HepG2 (cell line): ENCODE measurements around the gene DAD1. TPM values are rescaled to one million over a fixed set of nuclear protein-coding genes. Genes with fewer than 3 reads are reported as not detected.

ENCODE experiments used
- CEBPB ChIP-seq: IDR thresholded peaks from 2 replicates; pipeline ENCODE4 v1.6.1; 2011; ENCODE audit warnings: low read depth, low read length, improper control_type of control experiment, borderline replicate concordance
- FLYWCH1 ChIP-seq: sonication (generic); formaldehyde crosslinking; IDR thresholded peaks from 2 replicates; pipeline ENCODE4 v1.8.1; 2023; ENCODE audit warnings: mild to moderate bottlenecking, missing genetic modification reagents
- HNRNPL ChIP-seq: fragments of 200-400 bp; formaldehyde crosslinking; IDR thresholded peaks from 2 replicates; pipeline ENCODE4 v1.6.1; 2017; ENCODE audit warnings: mild to moderate bottlenecking, low read depth, low read length
- PITX1 ChIP-seq: sonication (generic); formaldehyde crosslinking; IDR thresholded peaks from 2 replicates; pipeline ENCODE4 v1.5.1; 2020; ENCODE audit warnings: mild to moderate bottlenecking, missing genetic modification reagents
- POGZ ChIP-seq: sonication (generic); formaldehyde crosslinking; IDR thresholded peaks from 2 replicates; pipeline ENCODE4 v1.4.0; 2020; ENCODE audit warnings: mild to moderate bottlenecking, missing genetic modification reagents
- RARA ChIP-seq: IDR thresholded peaks from 2 replicates; pipeline ENCODE4 v1.6.1; 2016; ENCODE audit warnings: missing genetic modification reagents, missing compliant biosample characterization
- RFXAP ChIP-seq: sonication (generic); formaldehyde crosslinking; IDR thresholded peaks from 2 replicates; pipeline ENCODE4 v1.4.0; 2020; ENCODE audit warnings: missing genetic modification reagents, borderline replicate concordance
- SAFB2 ChIP-seq: sonication (generic); formaldehyde crosslinking; IDR thresholded peaks from 2 replicates; pipeline ENCODE4 v1.5.1; 2020; ENCODE audit warnings: missing genetic modification reagents, low read depth, mild to moderate bottlenecking, borderline replicate concordance
- SSRP1 ChIP-seq: IDR thresholded peaks from 2 replicates; pipeline ENCODE4 v1.6.1; 2016; ENCODE audit warnings: control low read depth
- TFDP1 ChIP-seq: IDR thresholded peaks from 2 replicates; pipeline ENCODE4 v1.6.1; 2016; ENCODE audit warnings: missing compliant biosample characterization, missing genetic modification reagents, borderline replicate concordance
- ZKSCAN1 ChIP-seq: fragments of 150-350 bp; IDR thresholded peaks from 2 replicates; pipeline ENCODE4 v1.6.1; 2014; ENCODE audit warnings: low read length
- ZNF292 ChIP-seq: sonication (generic); formaldehyde crosslinking; IDR thresholded peaks from 2 replicates; pipeline ENCODE4 v1.8.1; 2022; ENCODE audit warnings: mild to moderate bottlenecking, low read depth, missing genetic modification reagents, borderline replicate concordance
- ZNF567 ChIP-seq: sonication (generic); formaldehyde crosslinking; IDR thresholded peaks from 2 replicates; pipeline ENCODE4 v1.8.1; 2023; ENCODE audit warnings: mild to moderate bottlenecking, missing genetic modification reagents, borderline replicate concordance
- ZNF644 ChIP-seq: IDR thresholded peaks from 2 replicates; pipeline ENCODE4 v1.6.1; 2016; ENCODE audit warnings: low read depth
- ZNF660 ChIP-seq: sonication (generic); formaldehyde crosslinking; IDR thresholded peaks from 2 replicates; pipeline ENCODE4 v1.5.1; 2020; ENCODE audit warnings: mild to moderate bottlenecking, low read depth, missing genetic modification reagents, borderline replicate concordance
- ZNF709 ChIP-seq: sonication (generic); formaldehyde crosslinking; IDR thresholded peaks from 2 replicates; pipeline ENCODE4 v1.5.0; 2020; ENCODE audit warnings: mild to moderate bottlenecking, missing genetic modification reagents
- ZNF768 ChIP-seq: sonication (generic); formaldehyde crosslinking; IDR thresholded peaks from 2 replicates; pipeline ENCODE4 v1.4.0; 2020; ENCODE audit warnings: missing genetic modification reagents
- ZSCAN25 ChIP-seq: sonication (generic); formaldehyde crosslinking; IDR thresholded peaks from 2 replicates; pipeline ENCODE4 v1.8.0; 2022; ENCODE audit warnings: mild to moderate bottlenecking, missing genetic modification reagents
- polyA plus RNA-seq, 8 experiments: library from polyadenylated mRNA; depleted of rRNA in 3 of 8; stranded (reverse) in 7 of 8; unstranded in 1 of 8; fragments of >200 nt; fragmentation: Illumina TruSeq in 4 of 8; extraction: Trizol in 4 of 8; gene quantifications; 2 replicates each; pipeline versions ENCODE4 v1.2.1 to v1.2.3, GENCODE V29; 2011 to 2016; ENCODE audit warnings: low read depth in 4 of 8, missing spikeins in 1 of 8, mixed read lengths in 1 of 8; ENCODE audit not compliant: insufficient read depth in 1 of 8
- total RNA-seq, 5 experiments: library from RNA; depleted of rRNA; stranded (reverse); fragments of >200 nt; fragmentation: Illumina TruSeq; extraction: Trizol; gene quantifications; 2 replicates each; pipeline ENCODE4 v1.2.3, GENCODE V29; 2016; ENCODE audit warnings: low read depth in 1 of 5
- TF ChIP-seq, protein P1 (sequence below): IDR thresholded peaks from 2 replicates; pipeline ENCODE4 v1.6.1; 2012; ENCODE audit warnings: low read depth, low read length, improper control_type of control experiment
- TF ChIP-seq, protein P2 (sequence below): sonication (generic); formaldehyde crosslinking; conservative IDR thresholded peaks from 2 replicates; pipeline ENCODE4 v1.4.0; 2020; ENCODE audit warnings: missing genetic modification reagents
- TF ChIP-seq, protein P3 (sequence below): sonication (generic); formaldehyde crosslinking; IDR thresholded peaks from 2 replicates; pipeline ENCODE4 v1.8.1; 2023; ENCODE audit warnings: mild to moderate bottlenecking, inconsistent platforms, moderate library complexity, missing genetic modification reagents, borderline replicate concordance
- TF ChIP-seq, protein P4 (sequence below): IDR thresholded peaks from 2 replicates; pipeline ENCODE4 v1.6.1; 2016; ENCODE audit warnings: control low read depth
- TF ChIP-seq, protein P5 (sequence below): IDR thresholded peaks from 2 replicates; pipeline ENCODE4 v1.6.1; 2016; ENCODE audit warnings: mild to moderate bottlenecking, missing biosample characterization, missing genetic modification reagents

The DAD1 gene
- total and polyA plus RNA-seq, 2 of the 13 experiments (the other 11 are each of a cell fraction or from before 2014, with no cell fraction given), result 558 to 626 TPM

GRCh38 chr14:22589096-22589839, at the start of gene DAD1 (continued):
- TF ChIP-seq, protein P1, sequence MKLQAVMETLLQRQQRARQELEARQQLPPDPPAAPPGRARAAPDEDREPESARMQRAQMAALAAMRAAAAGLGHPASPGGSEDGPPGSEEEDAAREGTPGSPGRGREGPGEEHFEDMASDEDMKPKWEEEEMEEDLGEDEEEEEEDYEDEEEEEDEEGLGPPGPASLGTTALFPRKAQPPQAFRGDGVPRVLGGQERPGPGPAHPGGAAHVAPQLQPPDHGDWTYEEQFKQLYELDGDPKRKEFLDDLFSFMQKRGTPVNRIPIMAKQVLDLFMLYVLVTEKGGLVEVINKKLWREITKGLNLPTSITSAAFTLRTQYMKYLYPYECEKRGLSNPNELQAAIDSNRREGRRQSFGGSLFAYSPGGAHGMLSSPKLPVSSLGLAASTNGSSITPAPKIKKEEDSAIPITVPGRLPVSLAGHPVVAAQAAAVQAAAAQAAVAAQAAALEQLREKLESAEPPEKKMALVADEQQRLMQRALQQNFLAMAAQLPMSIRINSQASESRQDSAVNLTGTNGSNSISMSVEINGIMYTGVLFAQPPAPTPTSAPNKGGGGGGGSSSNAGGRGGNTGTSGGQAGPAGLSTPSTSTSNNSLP, result no peak
- TF ChIP-seq SAFB2 (CRISPR knock-in tag) (peak; percentile 96; the same call in 1 of the 2 replicates), SSRP1 (CRISPR knock-in tag) (no peak), CEBPB (peak; percentile 66; the same call in 1 of the 2 replicates), RARA (CRISPR knock-in tag) (peak; percentile 56; the same call in 1 of the 2 replicates), ZNF567 (0 out of 2 replicates have a peak, but pooled peaks have one; percentile 34), ZNF709 (CRISPR knock-in tag) (0 out of 2 replicates have a peak, but pooled peaks have one; percentile 73), ZKSCAN1 (peak; percentile 49; the same call in 1 of the 2 replicates), ZNF768 (peak; percentile 68), PITX1 (CRISPR knock-in tag) (peak; percentile 89), ZNF644 (CRISPR knock-in tag) (no peak), ZNF292 (CRISPR knock-in tag) (peak; percentile 34; the same call in 1 of the 2 replicates), FLYWCH1 (CRISPR knock-in tag) (no peak; the same call in 1 of the 2 replicates), ZSCAN25 (CRISPR knock-in tag) (peak; percentile 4; the same call in 1 of the 2 replicates), RFXAP (peak; percentile 60), HNRNPL (no peak), ZNF660 (CRISPR knock-in tag) (no peak), TFDP1 (CRISPR knock-in tag) (peak; percentile 45; the same call in 1 of the 2 replicates), POGZ (CRISPR knock-in tag) (peak; percentile 60)
- TF ChIP-seq, protein P2, sequence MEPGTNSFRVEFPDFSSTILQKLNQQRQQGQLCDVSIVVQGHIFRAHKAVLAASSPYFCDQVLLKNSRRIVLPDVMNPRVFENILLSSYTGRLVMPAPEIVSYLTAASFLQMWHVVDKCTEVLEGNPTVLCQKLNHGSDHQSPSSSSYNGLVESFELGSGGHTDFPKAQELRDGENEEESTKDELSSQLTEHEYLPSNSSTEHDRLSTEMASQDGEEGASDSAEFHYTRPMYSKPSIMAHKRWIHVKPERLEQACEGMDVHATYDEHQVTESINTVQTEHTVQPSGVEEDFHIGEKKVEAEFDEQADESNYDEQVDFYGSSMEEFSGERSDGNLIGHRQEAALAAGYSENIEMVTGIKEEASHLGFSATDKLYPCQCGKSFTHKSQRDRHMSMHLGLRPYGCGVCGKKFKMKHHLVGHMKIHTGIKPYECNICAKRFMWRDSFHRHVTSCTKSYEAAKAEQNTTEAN (CRISPR knock-in tag), result no peak
- TF ChIP-seq, protein P3, sequence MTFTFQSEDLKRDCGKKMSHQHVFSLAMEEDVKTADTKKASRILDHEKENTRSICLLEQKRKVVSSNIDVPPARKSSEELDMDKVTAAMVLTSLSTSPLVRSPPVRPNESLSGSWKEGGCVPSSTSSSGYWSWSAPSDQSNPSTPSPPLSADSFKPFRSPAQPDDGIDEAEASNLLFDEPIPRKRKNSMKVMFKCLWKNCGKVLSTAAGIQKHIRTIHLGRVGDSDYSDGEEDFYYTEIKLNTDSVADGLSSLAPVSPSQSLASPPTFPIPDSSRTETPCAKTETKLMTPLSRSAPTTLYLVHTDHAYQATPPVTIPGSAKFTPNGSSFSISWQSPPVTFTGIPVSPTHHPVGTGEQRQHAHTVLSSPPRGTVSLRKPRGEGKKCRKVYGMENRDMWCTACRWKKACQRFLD (CRISPR knock-in tag), result 0 out of 2 replicates have a peak, but pooled peaks have one; percentile 55
- TF ChIP-seq, protein P4, sequence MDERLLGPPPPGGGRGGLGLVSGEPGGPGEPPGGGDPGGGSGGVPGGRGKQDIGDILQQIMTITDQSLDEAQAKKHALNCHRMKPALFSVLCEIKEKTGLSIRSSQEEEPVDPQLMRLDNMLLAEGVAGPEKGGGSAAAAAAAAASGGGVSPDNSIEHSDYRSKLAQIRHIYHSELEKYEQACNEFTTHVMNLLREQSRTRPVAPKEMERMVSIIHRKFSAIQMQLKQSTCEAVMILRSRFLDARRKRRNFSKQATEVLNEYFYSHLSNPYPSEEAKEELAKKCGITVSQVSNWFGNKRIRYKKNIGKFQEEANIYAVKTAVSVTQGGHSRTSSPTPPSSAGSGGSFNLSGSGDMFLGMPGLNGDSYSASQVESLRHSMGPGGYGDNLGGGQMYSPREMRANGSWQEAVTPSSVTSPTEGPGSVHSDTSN (CRISPR knock-in tag), result peak; percentile 34
- TF ChIP-seq, protein P5, sequence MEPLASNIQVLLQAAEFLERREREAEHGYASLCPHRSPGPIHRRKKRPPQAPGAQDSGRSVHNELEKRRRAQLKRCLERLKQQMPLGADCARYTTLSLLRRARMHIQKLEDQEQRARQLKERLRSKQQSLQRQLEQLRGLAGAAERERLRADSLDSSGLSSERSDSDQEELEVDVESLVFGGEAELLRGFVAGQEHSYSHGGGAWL (CRISPR knock-in tag), result peak; percentile 98
